ENCODE results near the gene F2RL3. TPM values are rescaled to one million over a fixed set of nuclear protein-coding genes. Genes with fewer than 3 reads are reported as not detected.
A peak's percentile ranks its signal among the peaks of the same experiment; 100 is the strongest.

The F2RL3 gene
- polyA plus RNA-seq, 1 experiment: not detected

GRCh38 chr19:16860118-16860517, 28.7 kb upstream of the F2RL3 start:
- POLR2A ChIA-PET: no interaction called here

DNA sequence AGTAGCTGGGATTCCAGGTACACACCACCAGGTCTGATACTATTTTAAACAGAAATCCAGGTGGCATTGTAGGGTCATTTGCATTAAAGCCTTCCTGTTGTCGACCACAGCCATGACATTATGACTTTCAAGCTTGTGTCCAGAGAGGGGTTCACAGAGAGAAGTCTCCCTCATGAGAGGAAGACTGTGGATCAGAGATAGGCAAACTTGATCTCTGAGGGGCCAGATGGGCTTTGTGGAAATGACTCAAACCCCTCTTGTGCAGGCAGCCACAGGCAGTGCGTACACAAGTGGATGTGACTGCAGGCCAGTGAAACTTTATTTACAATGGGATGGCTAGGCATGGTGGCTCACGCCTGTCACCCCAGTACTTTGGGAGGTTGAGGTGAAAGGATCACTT, 27.8 kb upstream of the F2RL3 start:
- Histone ChIP-seq H3K4me3 (ENCODE audit: low read depth, low read length) (no peak overlapping the region), H3K36me3 (ENCODE audit: control insufficient read depth, insufficient read depth, low read length) (peaks cover 19% of the 10 kb centered on the region), H3K27me3 (ENCODE audit: control insufficient read depth, insufficient read depth, low read length) (no peaks in the 10 kb centered on the region)
- POLR2A ChIA-PET: no interaction called here
- no peak for DNase-seq (ENCODE audit: low read depth)
- no peak for TF ChIP-seq CTCF (IDR thresholded peaks at IDR 0.05; ENCODE audit: insufficient read depth, low read depth, low read length)
- CTCF ChIA-PET: interaction anchor here (0.7 to 1.4 kb wide), 2 partner anchors 117 to 191 kb away, joined by 3 to 4 read pairs; no protein-coding TSS in a partner anchor

More at GRCh38 chr19:16860118-16860517, 28.7 kb upstream of the F2RL3 start:
- peaks cover 16% of the 10 kb centered on the region for H3K36me3 ChIP-seq (ENCODE audit: control insufficient read depth, insufficient read depth, low read length)
- H3K27me3 ChIP-seq (ENCODE audit: control insufficient read depth, insufficient read depth, low read length): no peaks in the 10 kb centered on the region
- no peak overlapping the region for H3K4me3 ChIP-seq (ENCODE audit: low read depth, low read length)
- CTCF ChIA-PET: interaction anchor here (0.8 to 1.4 kb wide), 2 partner anchors 35 to 192 kb away, joined by 3 read pairs; no protein-coding TSS in a partner anchor
- DNase-seq (ENCODE audit: low read depth): peak; percentile 47
- no peak for TF ChIP-seq CTCF (IDR thresholded peaks at IDR 0.05; ENCODE audit: insufficient read depth, low read depth, low read length)

DNA sequence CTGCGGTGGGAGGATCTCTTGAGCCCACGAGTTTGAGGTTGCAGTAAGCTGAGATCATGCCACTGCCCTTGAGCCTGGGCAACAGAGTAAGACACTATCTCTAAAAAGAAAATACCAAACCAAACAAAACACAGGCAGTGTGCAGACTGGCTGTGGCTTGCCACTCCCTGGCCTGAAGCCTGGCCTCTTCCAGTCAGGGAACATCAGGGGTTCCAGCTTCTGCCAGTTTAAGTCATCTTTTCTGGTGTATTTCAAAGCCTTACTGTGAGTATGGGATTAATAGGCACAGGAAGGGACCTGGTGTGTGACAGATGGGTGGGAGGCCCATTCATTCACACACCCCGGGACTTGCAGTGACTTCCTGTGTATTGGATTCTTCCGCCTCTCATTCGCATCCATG, 27.0 kb upstream of the F2RL3 start:
- DNase-seq (ENCODE audit: low read depth): no peak
- H3K27me3 ChIP-seq (ENCODE audit: control insufficient read depth, insufficient read depth, low read length): no peaks in the 10 kb centered on the region
- H3K36me3 ChIP-seq (ENCODE audit: control insufficient read depth, insufficient read depth, low read length): peaks cover 23% of the 10 kb centered on the region
- H3K4me3 ChIP-seq (ENCODE audit: low read depth, low read length): no peak overlapping the region
- no peak for TF ChIP-seq CTCF (IDR thresholded peaks at IDR 0.05; ENCODE audit: insufficient read depth, low read depth, low read length)
- ChIA-PET CTCF (interaction anchor here (1.4 kb wide), 1 partner anchor 191 kb away, joined by 3 read pairs; no protein-coding TSS in a partner anchor), POLR2A (no interaction called here)

GRCh38 chr19:16862826-16863415, 25.9 kb upstream of the F2RL3 start:
- no peak for TF ChIP-seq CTCF (IDR thresholded peaks at IDR 0.05; ENCODE audit: insufficient read depth, low read depth, low read length)
- POLR2A ChIA-PET: no interaction called here
- Histone ChIP-seq H3K36me3 (ENCODE audit: control insufficient read depth, insufficient read depth, low read length) (peaks cover 28% of the 10 kb centered on the region), H3K27me3 (ENCODE audit: control insufficient read depth, insufficient read depth, low read length) (no peaks in the 10 kb centered on the region), H3K4me3 (ENCODE audit: low read depth, low read length) (no peak overlapping the region)
- CTCF ChIA-PET: no interaction called here
- no peak for DNase-seq (ENCODE audit: low read depth)

DNA sequence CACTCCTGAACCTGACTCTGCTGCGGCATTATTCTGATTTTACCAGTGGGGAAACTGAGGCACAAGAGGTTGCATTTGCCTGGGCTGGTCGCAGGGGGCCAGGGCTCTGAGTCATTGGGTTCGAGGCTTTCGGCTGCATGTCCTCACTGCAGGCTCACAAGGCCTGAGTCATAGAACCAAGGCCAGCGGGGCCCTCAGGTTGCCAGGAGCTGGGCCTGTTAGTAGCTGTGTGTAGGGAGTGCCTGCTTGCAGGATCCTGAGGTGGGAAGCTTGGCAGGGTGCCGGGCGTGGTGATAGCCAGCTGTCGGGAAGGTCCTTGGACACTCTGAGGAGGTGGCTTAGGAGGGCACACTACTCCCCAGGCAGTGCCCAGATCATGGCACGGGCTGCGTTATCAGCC, 21.6 kb upstream of the F2RL3 start:
- no peak for DNase-seq (ENCODE audit: low read depth)
- peaks cover 41% of the 10 kb centered on the region for H3K36me3 ChIP-seq (ENCODE audit: control insufficient read depth, insufficient read depth, low read length)
- ChIA-PET POLR2A (no interaction called here), CTCF (no interaction called here)
- H3K27me3 ChIP-seq (ENCODE audit: control insufficient read depth, insufficient read depth, low read length): no peaks in the 10 kb centered on the region
- no peak for TF ChIP-seq CTCF (IDR thresholded peaks at IDR 0.05; ENCODE audit: insufficient read depth, low read depth, low read length)
- no peak overlapping the region for H3K4me3 ChIP-seq (ENCODE audit: low read depth, low read length)
